Testis (tissue), 3 donors: ENCODE results near the gene SKA2. TPM values are rescaled to one million over a fixed set of nuclear protein-coding genes. Genes with fewer than 3 reads are reported as not detected.

Source experiments
- DNase-seq: peaks from one replicate; pipeline ENCODE4 v3.0.0-alpha.2; 2019
- H3K27ac ChIP-seq, 2 donors: fragments of 200-600 bp; sonication (generic); one replicate each; pipeline ENCODE4 v1.5.1; 2019
- H3K27me3 ChIP-seq: fragments of 200-600 bp; sonication (generic); one replicate; pipeline ENCODE4 v1.5.1; 2019
- H3K36me3 ChIP-seq: fragments of 200-600 bp; sonication (generic); one replicate; pipeline ENCODE4 v1.5.1; 2017; ENCODE audit warnings: low read depth; ENCODE audit errors: missing control alignments
- H3K4me1 ChIP-seq: fragments of 200-600 bp; sonication (generic); one replicate; pipeline ENCODE4 v1.5.1; 2019
- H3K4me3 ChIP-seq, 2 donors: fragments of 200-600 bp; sonication (generic); one replicate each; pipeline ENCODE4 v1.5.1; 2017 to 2019
- H3K9me3 ChIP-seq: fragments of 200-600 bp; sonication (generic); one replicate; pipeline ENCODE4 v1.5.1; 2017
- POLR2A ChIP-seq: fragments of 450-650 bp; IDR thresholded peaks from one replicate; pipeline ENCODE4 v1.6.1; 2017; ENCODE audit warnings: antibody characterized with exemption, mild to moderate bottlenecking, moderate library complexity
- WGBS, 2 donors: methylation state at CpG; one replicate each; pipeline ENCODE4 v1.1.5; 2018; 5-methylcytosine and 5-hydroxymethylcytosine counted together
- intact Hi-C: fragments of 100-400 bp; cut with DNase I; formaldehyde crosslinking; loops from one replicate; pipeline ENCODE4 v1.15.1; 2023; ENCODE audit warnings: low total_unique reads
- polyA plus RNA-seq: library from polyadenylated mRNA; stranded (reverse); fragments of 350-450 nt; fragmentation: Illumina TruSeq; extraction: RNeasy Lipid Tissue Mini Kit (QIAGEN cat#74804); gene quantifications from one replicate; pipeline ENCODE4 v1.2.3, GENCODE V29; 2014; ENCODE audit warnings: low read depth, low replicate concordance; ENCODE audit not compliant: insufficient read depth
- total RNA-seq, 2 donors: library from RNA; depleted of rRNA; stranded (reverse); fragments of >200 nt; gene quantifications; one replicate each; pipeline ENCODE4 v1.2.3, GENCODE V29; 2016
- TF ChIP-seq, protein P1 (sequence below), 3 experiments: fragments of 450-650 bp in 2 of 3; fragments of 200-600 bp in 1 of 3; sonication (generic) in 1 of 3; IDR thresholded peaks; one replicate each; pipeline ENCODE4 v1.5.1; 2016 to 2019; ENCODE audit warnings: antibody characterized with exemption in 3 of 3, mild to moderate bottlenecking in 2 of 3, moderate library complexity in 1 of 3

SKA2 gene
- total and polyA plus RNA-seq, 3 donors from 2014 or later: 28.2 to 51.2 (median 46.6) TPM

- WGBS, 2 donors: 0 to 1% methylated on average over 25 of the region's 25 CpGs
- DNase-seq: peak; percentile 57
- Histone ChIP-seq H3K4me1 (peaks cover 5% of the 10 kb centered on the region), H3K9me3 (no peaks in the 10 kb centered on the region), H3K27ac (peak overlapping the region; percentile 79 to 84), H3K27me3 (no peaks in the 10 kb centered on the region), H3K4me3 (peak overlapping the region; percentile 67 to 69), H3K36me3 (no peaks in the 10 kb centered on the region)
- intact Hi-C loops: no loop called here
- TF ChIP-seq POLR2A: no peak
- TF ChIP-seq, protein P1, sequence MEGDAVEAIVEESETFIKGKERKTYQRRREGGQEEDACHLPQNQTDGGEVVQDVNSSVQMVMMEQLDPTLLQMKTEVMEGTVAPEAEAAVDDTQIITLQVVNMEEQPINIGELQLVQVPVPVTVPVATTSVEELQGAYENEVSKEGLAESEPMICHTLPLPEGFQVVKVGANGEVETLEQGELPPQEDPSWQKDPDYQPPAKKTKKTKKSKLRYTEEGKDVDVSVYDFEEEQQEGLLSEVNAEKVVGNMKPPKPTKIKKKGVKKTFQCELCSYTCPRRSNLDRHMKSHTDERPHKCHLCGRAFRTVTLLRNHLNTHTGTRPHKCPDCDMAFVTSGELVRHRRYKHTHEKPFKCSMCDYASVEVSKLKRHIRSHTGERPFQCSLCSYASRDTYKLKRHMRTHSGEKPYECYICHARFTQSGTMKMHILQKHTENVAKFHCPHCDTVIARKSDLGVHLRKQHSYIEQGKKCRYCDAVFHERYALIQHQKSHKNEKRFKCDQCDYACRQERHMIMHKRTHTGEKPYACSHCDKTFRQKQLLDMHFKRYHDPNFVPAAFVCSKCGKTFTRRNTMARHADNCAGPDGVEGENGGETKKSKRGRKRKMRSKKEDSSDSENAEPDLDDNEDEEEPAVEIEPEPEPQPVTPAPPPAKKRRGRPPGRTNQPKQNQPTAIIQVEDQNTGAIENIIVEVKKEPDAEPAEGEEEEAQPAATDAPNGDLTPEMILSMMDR (IDR thresholded peaks at IDR 0.05): no peak
Measured at GRCh38 chr17:59154292-59154720, 680 bp downstream of the SKA2 start.

GRCh38 chr17:59152925-59153324 lies 2.1 kb downstream of the SKA2 start:
- Histone ChIP-seq H3K9me3 (no peaks in the 10 kb centered on the region), H3K4me1 (peaks cover 5% of the 10 kb centered on the region), H3K4me3 (no peak overlapping the region), H3K27ac (peak overlapping the region; percentile 79 to 84), H3K27me3 (no peaks in the 10 kb centered on the region), H3K36me3 (no peaks in the 10 kb centered on the region)
- WGBS, 2 donors: 41 to 47% methylated on average over 1 of the region's 1 CpG
- intact Hi-C loops: no loop called here
- no peak for DNase-seq
- TF ChIP-seq, protein P1 (IDR thresholded peaks at IDR 0.05): no peak
- no peak for TF ChIP-seq POLR2A

DNA sequence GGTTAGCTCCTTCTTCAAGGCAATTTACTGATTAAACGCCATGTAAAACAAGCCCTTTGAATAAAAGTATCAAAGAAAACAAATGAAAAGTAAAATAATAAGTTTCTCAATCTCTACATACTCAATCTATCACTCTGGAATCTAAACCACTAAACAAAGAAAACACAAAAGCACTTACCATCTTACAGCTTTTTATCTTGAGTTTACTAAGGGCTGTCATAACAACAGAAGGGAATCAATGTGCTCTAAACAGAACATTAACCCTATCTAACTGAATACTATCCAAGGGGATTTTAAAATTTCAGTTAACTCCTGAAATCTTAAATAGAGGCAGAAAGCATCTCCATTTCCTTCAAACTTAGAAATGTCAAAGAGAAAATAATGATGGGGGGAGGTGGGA lies 3.4 kb downstream of the SKA2 start:
- Histone ChIP-seq H3K27ac (peak overlapping the region in 1 of 2 donors; percentile 15), H3K4me3 (no peak overlapping the region), H3K27me3 (no peaks in the 10 kb centered on the region), H3K36me3 (no peaks in the 10 kb centered on the region), H3K4me1 (peaks cover 5% of the 10 kb centered on the region), H3K9me3 (no peaks in the 10 kb centered on the region)
- no peak for DNase-seq
- 62 to 63% methylated on average over 1 of the region's 1 CpG for WGBS, 2 donors
- intact Hi-C loops: no loop called here
- TF ChIP-seq POLR2A: no peak
- TF ChIP-seq, protein P1 (IDR thresholded peaks at IDR 0.05): no peak

GRCh38 chr17:59151006-59151405 lies 4.0 kb downstream of the SKA2 start:
- TF ChIP-seq POLR2A: no peak
- TF ChIP-seq, protein P1 (IDR thresholded peaks at IDR 0.05): no peak
- WGBS, 2 donors: 74 to 76% methylated on average over 5 of the region's 5 CpGs
- Histone ChIP-seq H3K9me3 (no peaks in the 10 kb centered on the region), H3K27ac (no peak overlapping the region), H3K27me3 (no peaks in the 10 kb centered on the region), H3K36me3 (no peaks in the 10 kb centered on the region), H3K4me1 (peaks cover 5% of the 10 kb centered on the region), H3K4me3 (no peak overlapping the region)
- DNase-seq: no peak
- intact Hi-C loops: no loop called here

DNA sequence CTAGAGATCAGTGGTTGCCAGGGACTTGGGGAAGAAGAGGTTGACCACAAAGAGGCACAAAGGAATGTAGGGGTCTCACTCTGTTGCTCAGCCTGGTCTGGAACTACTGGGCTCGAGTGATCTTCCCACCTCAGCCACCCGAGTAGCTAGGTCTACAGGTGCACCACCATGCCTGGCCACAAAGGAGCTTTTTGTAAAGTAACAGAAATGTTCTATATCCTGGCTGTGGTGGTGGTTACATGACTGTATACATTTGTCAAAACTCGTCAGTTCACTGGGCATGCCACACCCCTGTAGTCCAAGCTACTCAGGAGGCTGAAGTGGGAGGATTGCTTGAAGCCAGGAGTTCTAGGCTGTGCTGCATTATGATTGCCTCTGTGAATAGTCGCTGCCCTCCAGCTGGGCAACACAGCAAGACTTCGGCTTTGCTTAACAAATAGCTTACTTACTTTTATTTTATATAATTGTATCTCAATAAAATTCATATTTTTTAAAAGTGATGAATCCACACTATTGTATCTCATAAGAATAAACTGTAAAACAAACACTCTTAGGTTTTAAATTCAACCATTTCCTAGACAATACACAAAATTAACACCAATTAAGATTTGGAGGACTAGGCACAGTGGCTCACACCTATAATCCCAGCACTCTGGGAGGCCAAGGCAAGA lies 5.0 kb downstream of the SKA2 start:
- H3K9me3 ChIP-seq: no peaks in the 10 kb centered on the region
- TF ChIP-seq, protein P1 (IDR thresholded peaks at IDR 0.05): no peak
- no peak for TF ChIP-seq POLR2A
- H3K4me3 ChIP-seq: no peak overlapping the region
- intact Hi-C loops: no loop called here
- no peak for DNase-seq
- 84 to 88% methylated on average over 5 of the region's 5 CpGs for whole genome bisulfite sequencing, 2 donors
- H3K27ac ChIP-seq: no peak overlapping the region
- no peaks in the 10 kb centered on the region for H3K36me3 ChIP-seq
- no peaks in the 10 kb centered on the region for H3K27me3 ChIP-seq
- peaks cover 5% of the 10 kb centered on the region for H3K4me1 ChIP-seq
